Measurements from ENCODE around the gene RAD50. TPM values are rescaled to one million over a fixed set of nuclear protein-coding genes. Genes with fewer than 3 reads are reported as not detected.
"Not testable (repeated sequence)": the region's sequence is repeated elsewhere in the genome, so short reads cannot be mapped to it uniquely, and the experiment has no call there.

RAD50 gene
- polyA plus RNA-seq, result 10 to 100 TPM in 3 of 4 donors, 1 to 10 TPM in 1; 6.8 to 32.8 (median 11.0) TPM
- long read RNA-seq, donor 1, result 0 reads
- long read RNA-seq, donor 2, result 0 reads
- long read RNA-seq, donor 3, partial matches to known transcripts, result 5 of 5 reads
- long read RNA-seq, donor 3, other reads (novel, unspliced or antisense), result 0 of 5 reads
- long read RNA-seq, donor 4, result 0 reads
- long read RNA-seq, donor 5, result 0 reads
- long read RNA-seq, donor 6, result 0 reads
- long read RNA-seq, donor 7, full-length matches to known transcripts, result 1 of 1 reads
- long read RNA-seq, donor 7, partial matches to known transcripts, result 0 of 1 reads
- long read RNA-seq, donor 7, other reads (novel, unspliced or antisense), result 0 of 1 reads
- long read RNA-seq, donor 8, result 0 reads
- long read RNA-seq, donor 9, partial matches to known transcripts, result 6 of 6 reads
- long read RNA-seq, donor 9, other reads (novel, unspliced or antisense), result 0 of 6 reads
- long read RNA-seq, donor 10, partial matches to known transcripts, result 6 of 6 reads
- long read RNA-seq, donor 10, other reads (novel, unspliced or antisense), result 0 of 6 reads

- H3K4me1 ChIP-seq (ENCODE audit: control insufficient read depth in 3 of 3, insufficient read depth in 2 of 3, low read depth in 1 of 3, low read length in 2 of 3), result peaks cover 0 to 6% (median 4%) of the 10 kb centered on the region in 3 donors
- DNase-seq (peak; percentile 96 to 97), FAIRE-seq (no peak)
- H3K27ac ChIP-seq (ENCODE audit: low read depth in 1 of 3, low read length in 2 of 3), result peak within 1 kb of the TSS; percentile 73 to 96 (median 93)
- H3K36me3 ChIP-seq (ENCODE audit: control insufficient read depth in 3 of 3, insufficient read depth in 2 of 3, low read depth in 1 of 3, low read length in 3 of 3), result peaks cover 0 to 8% (median 3%) of the 10 kb centered on the region in 3 donors
- H3K4me3 ChIP-seq (ENCODE audit: low read depth in 1 of 3, low read length in 3 of 3), result peak within 1 kb of the TSS; percentile 54 to 88 (median 67)
- no peaks in the 10 kb centered on the region for H3K9me3 ChIP-seq (ENCODE audit: control insufficient read depth in 2 of 2, insufficient read depth in 1 of 2, low read depth in 1 of 2, low read length in 1 of 2)
- WGBS, 3 donors, result 0% methylated on average over 41 to 53 of the region's 53 CpGs
- no peaks in the 10 kb centered on the region for H3K27me3 ChIP-seq (ENCODE audit: control insufficient read depth in 3 of 3, insufficient read depth in 3 of 3, low read length in 3 of 3)
Observed at GRCh38 chr5:132556763-132557477, at the start of gene RAD50. TSS of gene RAD50 (plus strand) at chr5:132556977. CDS start at chr5:132557325, 348 bp downstream.

GRCh38 chr5:132510076-132510475 lies 46.7 kb upstream of the RAD50 start:
- H3K36me3 ChIP-seq (ENCODE audit: control insufficient read depth in 3 of 3, insufficient read depth in 2 of 3, low read depth in 1 of 3, low read length in 3 of 3), result no peaks in the 10 kb centered on the region
- no peak for FAIRE-seq

GRCh38 chr5:132513618-132514336 lies 43.0 kb upstream of the RAD50 start:
- H3K4me1 ChIP-seq (ENCODE audit: control insufficient read depth in 3 of 3, insufficient read depth in 2 of 3, low read depth in 1 of 3, low read length in 2 of 3); H3K36me3 ChIP-seq (ENCODE audit: control insufficient read depth in 3 of 3, insufficient read depth in 2 of 3, low read depth in 1 of 3, low read length in 3 of 3); FAIRE-seq; H3K4me3 ChIP-seq (ENCODE audit: low read depth in 1 of 3, low read length in 3 of 3); H3K9me3 ChIP-seq (ENCODE audit: control insufficient read depth in 2 of 2, insufficient read depth in 1 of 2, low read depth in 1 of 2, low read length in 1 of 2); H3K27me3 ChIP-seq (ENCODE audit: control insufficient read depth in 3 of 3, insufficient read depth in 3 of 3, low read length in 3 of 3); H3K27ac ChIP-seq (ENCODE audit: low read depth in 1 of 3, low read length in 2 of 3); DNase-seq: not testable (repeated sequence)
- WGBS, 3 donors, result 87 to 93% (median 93%) methylated on average over 9 to 19 of the region's 25 CpGs

More at GRCh38 chr5:132510076-132510475, 46.7 kb upstream of the RAD50 start:
- H3K4me3 ChIP-seq (ENCODE audit: low read depth in 1 of 3, low read length in 3 of 3), result no peak overlapping the region
- peaks cover 0 to 9% of the 10 kb centered on the region in 2 donors for H3K9me3 ChIP-seq (ENCODE audit: control insufficient read depth in 2 of 2, insufficient read depth in 1 of 2, low read depth in 1 of 2, low read length in 1 of 2)
- no peak overlapping the region for H3K27ac ChIP-seq (ENCODE audit: low read depth in 1 of 3, low read length in 2 of 3)
- peak in 1 of 2 donors; percentile 46 for DNase-seq
- H3K27me3 ChIP-seq (ENCODE audit: control insufficient read depth in 3 of 3, insufficient read depth in 3 of 3, low read length in 3 of 3), result no peaks in the 10 kb centered on the region
- peaks cover 3 to 10% (median 4%) of the 10 kb centered on the region in 3 donors for H3K4me1 ChIP-seq (ENCODE audit: control insufficient read depth in 3 of 3, insufficient read depth in 2 of 3, low read depth in 1 of 3, low read length in 2 of 3)

GRCh38 chr5:132522067-132522466 lies 34.7 kb upstream of the RAD50 start:
- H3K9me3 ChIP-seq (ENCODE audit: control insufficient read depth in 2 of 2, insufficient read depth in 1 of 2, low read depth in 1 of 2, low read length in 1 of 2); H3K36me3 ChIP-seq (ENCODE audit: control insufficient read depth in 3 of 3, insufficient read depth in 2 of 3, low read depth in 1 of 3, low read length in 3 of 3); H3K4me1 ChIP-seq (ENCODE audit: control insufficient read depth in 3 of 3, insufficient read depth in 2 of 3, low read depth in 1 of 3, low read length in 2 of 3); FAIRE-seq; H3K27me3 ChIP-seq (ENCODE audit: control insufficient read depth in 3 of 3, insufficient read depth in 3 of 3, low read length in 3 of 3); H3K4me3 ChIP-seq (ENCODE audit: low read depth in 1 of 3, low read length in 3 of 3); DNase-seq; H3K27ac ChIP-seq (ENCODE audit: low read depth in 1 of 3, low read length in 2 of 3): not testable (repeated sequence)
- WGBS, 3 donors, result 90 to 100% (median 93%) methylated on average over 1 of the region's 1 CpG

GRCh38 chr5:132524877-132525276 lies 31.9 kb upstream of the RAD50 start:
- not testable (repeated sequence) for H3K4me1 ChIP-seq (ENCODE audit: control insufficient read depth in 3 of 3, insufficient read depth in 2 of 3, low read depth in 1 of 3, low read length in 2 of 3); H3K36me3 ChIP-seq (ENCODE audit: control insufficient read depth in 3 of 3, insufficient read depth in 2 of 3, low read depth in 1 of 3, low read length in 3 of 3); H3K27me3 ChIP-seq (ENCODE audit: control insufficient read depth in 3 of 3, insufficient read depth in 3 of 3, low read length in 3 of 3); H3K4me3 ChIP-seq (ENCODE audit: low read depth in 1 of 3, low read length in 3 of 3); FAIRE-seq; DNase-seq; H3K27ac ChIP-seq (ENCODE audit: low read depth in 1 of 3, low read length in 2 of 3); H3K9me3 ChIP-seq (ENCODE audit: control insufficient read depth in 2 of 2, insufficient read depth in 1 of 2, low read depth in 1 of 2, low read length in 1 of 2)
- WGBS, 3 donors, result 82 to 91% (median 88%) methylated on average over 5 of the region's 5 CpGs

- no peak overlapping the region for H3K4me3 ChIP-seq (ENCODE audit: low read depth in 1 of 3, low read length in 3 of 3)
- H3K4me1 ChIP-seq (ENCODE audit: control insufficient read depth in 3 of 3, insufficient read depth in 2 of 3, low read depth in 1 of 3, low read length in 2 of 3), result no peaks in the 10 kb centered on the region
- no peaks in the 10 kb centered on the region for H3K27me3 ChIP-seq (ENCODE audit: control insufficient read depth in 3 of 3, insufficient read depth in 3 of 3, low read length in 3 of 3)
- H3K27ac ChIP-seq (ENCODE audit: low read depth in 1 of 3, low read length in 2 of 3), result no peak overlapping the region
- DNase-seq (no peak), FAIRE-seq (no peak)
- H3K36me3 ChIP-seq (ENCODE audit: control insufficient read depth in 3 of 3, insufficient read depth in 2 of 3, low read depth in 1 of 3, low read length in 3 of 3), result no peaks in the 10 kb centered on the region
- peaks cover 0 to 2% of the 10 kb centered on the region in 2 donors for H3K9me3 ChIP-seq (ENCODE audit: control insufficient read depth in 2 of 2, insufficient read depth in 1 of 2, low read depth in 1 of 2, low read length in 1 of 2)
Observed at GRCh38 chr5:132525299-132525724, 31.5 kb upstream of the RAD50 start.

- Histone ChIP-seq H3K27ac (ENCODE audit: low read depth in 1 of 3, low read length in 2 of 3) (no peak overlapping the region), H3K9me3 (ENCODE audit: control insufficient read depth in 2 of 2, insufficient read depth in 1 of 2, low read depth in 1 of 2, low read length in 1 of 2) (no peaks in the 10 kb centered on the region), H3K4me3 (ENCODE audit: low read depth in 1 of 3, low read length in 3 of 3) (peak overlapping the region in 1 of 3 donors; percentile 25), H3K36me3 (ENCODE audit: control insufficient read depth in 3 of 3, insufficient read depth in 2 of 3, low read depth in 1 of 3, low read length in 3 of 3) (no peaks in the 10 kb centered on the region), H3K27me3 (ENCODE audit: control insufficient read depth in 3 of 3, insufficient read depth in 3 of 3, low read length in 3 of 3) (no peaks in the 10 kb centered on the region), H3K4me1 (ENCODE audit: control insufficient read depth in 3 of 3, insufficient read depth in 2 of 3, low read depth in 1 of 3, low read length in 2 of 3) (no peaks in the 10 kb centered on the region)
- FAIRE-seq, result no peak
- 30 to 43% (median 37%) methylated on average over 11 of the region's 11 CpGs for WGBS, 3 donors
- DNase-seq, result peak; percentile 79 to 82
Observed at GRCh38 chr5:132526290-132526973, 30.3 kb upstream of the RAD50 start.

Data from small intestine (tissue), 16 donors.